RWPE1 (cell line): ENCODE results near the gene ULK4.

Source experiments
- CTCF ChIA-PET: fragments of 350-600 bp; sonication (Branson Sonifier 250); formaldehyde crosslinking; extraction: SDS; loops from one replicate; lab custom pipeline; 2021; lab: Yijun Ruan, JAX
- POLR2A ChIA-PET: fragments of 400-600 bp; formaldehyde crosslinking; extraction: SDS; loops from one replicate; lab custom pipeline; 2020; ENCODE audit warnings: antibody characterized with exemption; ENCODE audit not compliant: low non-redundant PET; lab: Yijun Ruan, JAX
- DNase-seq: peaks from one replicate; pipeline ENCODE4 v3.0.0; 2012; ENCODE audit warnings: low spot score
- H3K27ac ChIP-seq: fragments of 450-650 bp; 2 replicates; pipeline ENCODE4 v1.5.1; 2017
- TF ChIP-seq, protein P1 (sequence below): fragments of 450-650 bp; conservative IDR thresholded peaks from 2 replicates; pipeline ENCODE4 v1.5.1; 2017; ENCODE audit warnings: low read depth, mild to moderate bottlenecking

The ULK4 gene

GRCh38 chr3:41243183-41243582 is 718.7 kb downstream of the ULK4 start:
- ChIA-PET POLR2A (no interaction called here), CTCF (interaction anchor here (0.6 kb wide), 1 partner anchor 1361 kb away, joined by 3 read pairs; no protein-coding TSS in a partner anchor)
- no peak overlapping the region for H3K27ac ChIP-seq
- no peak for DNase-seq
- TF ChIP-seq, protein P1, sequence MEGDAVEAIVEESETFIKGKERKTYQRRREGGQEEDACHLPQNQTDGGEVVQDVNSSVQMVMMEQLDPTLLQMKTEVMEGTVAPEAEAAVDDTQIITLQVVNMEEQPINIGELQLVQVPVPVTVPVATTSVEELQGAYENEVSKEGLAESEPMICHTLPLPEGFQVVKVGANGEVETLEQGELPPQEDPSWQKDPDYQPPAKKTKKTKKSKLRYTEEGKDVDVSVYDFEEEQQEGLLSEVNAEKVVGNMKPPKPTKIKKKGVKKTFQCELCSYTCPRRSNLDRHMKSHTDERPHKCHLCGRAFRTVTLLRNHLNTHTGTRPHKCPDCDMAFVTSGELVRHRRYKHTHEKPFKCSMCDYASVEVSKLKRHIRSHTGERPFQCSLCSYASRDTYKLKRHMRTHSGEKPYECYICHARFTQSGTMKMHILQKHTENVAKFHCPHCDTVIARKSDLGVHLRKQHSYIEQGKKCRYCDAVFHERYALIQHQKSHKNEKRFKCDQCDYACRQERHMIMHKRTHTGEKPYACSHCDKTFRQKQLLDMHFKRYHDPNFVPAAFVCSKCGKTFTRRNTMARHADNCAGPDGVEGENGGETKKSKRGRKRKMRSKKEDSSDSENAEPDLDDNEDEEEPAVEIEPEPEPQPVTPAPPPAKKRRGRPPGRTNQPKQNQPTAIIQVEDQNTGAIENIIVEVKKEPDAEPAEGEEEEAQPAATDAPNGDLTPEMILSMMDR: no peak

- no peak for DNase-seq
- H3K27ac ChIP-seq: no peak overlapping the region
- TF ChIP-seq, protein P1: no peak
- CTCF ChIA-PET: interaction anchor here (0.6 kb wide), 1 partner anchor 1981 kb away, joined by 3 read pairs; no protein-coding TSS in a partner anchor
- POLR2A ChIA-PET: no interaction called here
Observed at GRCh38 chr3:41241800-41242571, 719.9 kb downstream of the ULK4 start.

DNA sequence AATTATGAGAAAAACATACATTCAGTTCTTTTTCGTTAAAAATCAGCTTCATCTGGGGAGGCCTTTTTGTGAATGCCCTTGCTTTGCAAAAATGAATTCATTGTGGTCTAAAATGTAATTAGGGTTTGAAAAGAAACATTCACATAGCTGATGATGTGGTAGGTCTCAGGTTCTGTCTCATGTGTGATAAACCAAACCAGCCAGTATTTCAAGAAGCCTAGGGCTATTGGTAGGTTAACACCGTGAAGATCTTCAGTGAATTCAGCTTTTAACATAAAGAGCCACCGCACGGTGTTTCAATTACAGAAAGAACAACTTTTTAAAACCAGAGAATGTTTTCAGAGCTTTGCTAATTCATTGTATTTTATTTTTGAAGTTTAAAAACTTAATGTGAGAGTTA is 720.7 kb downstream of the ULK4 start:
- TF ChIP-seq, protein P1: no peak
- ChIA-PET POLR2A (no interaction called here), CTCF (no interaction called here)
- no peak overlapping the region for H3K27ac ChIP-seq
- DNase-seq: no peak

DNA sequence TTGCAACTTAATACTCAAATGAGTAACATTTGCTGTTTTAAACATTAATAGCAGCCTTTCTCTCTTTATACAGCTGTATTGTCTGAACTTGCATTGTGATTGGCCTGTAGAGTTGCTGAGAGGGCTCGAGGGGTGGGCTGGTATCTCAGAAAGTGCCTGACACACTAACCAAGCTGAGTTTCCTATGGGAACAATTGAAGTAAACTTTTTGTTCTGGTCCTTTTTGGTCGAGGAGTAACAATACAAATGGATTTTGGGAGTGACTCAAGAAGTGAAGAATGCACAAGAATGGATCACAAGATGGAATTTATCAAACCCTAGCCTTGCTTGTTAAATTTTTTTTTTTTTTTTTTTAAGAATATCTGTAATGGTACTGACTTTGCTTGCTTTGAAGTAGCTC is 722.3 kb downstream of the ULK4 start:
- TF ChIP-seq, protein P1: no peak
- POLR2A ChIA-PET: no interaction called here
- DNase-seq: no peak
- CTCF ChIA-PET: no interaction called here
- H3K27ac ChIP-seq: no peak overlapping the region

DNA sequence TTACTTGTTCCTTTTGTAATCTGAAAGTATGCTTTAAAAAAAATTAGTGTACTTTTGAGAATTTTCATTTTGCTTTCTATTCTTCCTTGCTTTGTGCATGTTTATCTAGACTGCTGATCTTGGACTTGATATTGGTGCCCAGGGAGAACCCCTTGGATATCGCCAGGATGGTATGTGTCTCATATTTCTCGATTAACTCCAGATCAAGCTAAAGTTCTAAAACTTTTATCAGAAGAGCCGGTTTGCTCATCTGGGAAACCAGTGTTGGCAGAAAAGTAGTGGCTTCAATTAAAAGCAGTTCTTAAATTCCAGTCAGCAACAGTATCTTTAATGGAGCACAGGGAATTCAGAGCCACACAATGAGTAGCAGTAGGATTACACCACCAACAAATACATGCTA is 724.0 kb downstream of the ULK4 start:
- POLR2A ChIA-PET: no interaction called here
- TF ChIP-seq, protein P1: no peak
- CTCF ChIA-PET: interaction anchor here (0.5 to 0.6 kb wide), 2 partner anchors 33 to 248 kb away, joined by 3 read pairs; no protein-coding TSS in a partner anchor
- H3K27ac ChIP-seq: no peak overlapping the region
- no peak for DNase-seq

- POLR2A ChIA-PET: interaction anchor here (0.6 kb wide), 1 partner anchor 1560 kb away, joined by 3 read pairs; no protein-coding TSS in a partner anchor
- CTCF ChIA-PET: interaction anchor here (0.5 to 0.6 kb wide), 2 partner anchors 111 to 120 kb away, joined by 3 to 5 read pairs; no protein-coding TSS in a partner anchor
- H3K27ac ChIP-seq: no peak overlapping the region
- TF ChIP-seq, protein P1: no peak
- DNase-seq: no peak
Observed at GRCh38 chr3:41236228-41236627, 725.7 kb downstream of the ULK4 start.
